ENCODE data around the gene TTLL7.
A peak's percentile ranks its signal among the peaks of the same experiment; 100 is the strongest.
"Not testable (repeated sequence)": the region's sequence is repeated elsewhere in the genome, so short reads cannot be mapped to it uniquely, and the experiment has no call there.

Gene TTLL7

DNA sequence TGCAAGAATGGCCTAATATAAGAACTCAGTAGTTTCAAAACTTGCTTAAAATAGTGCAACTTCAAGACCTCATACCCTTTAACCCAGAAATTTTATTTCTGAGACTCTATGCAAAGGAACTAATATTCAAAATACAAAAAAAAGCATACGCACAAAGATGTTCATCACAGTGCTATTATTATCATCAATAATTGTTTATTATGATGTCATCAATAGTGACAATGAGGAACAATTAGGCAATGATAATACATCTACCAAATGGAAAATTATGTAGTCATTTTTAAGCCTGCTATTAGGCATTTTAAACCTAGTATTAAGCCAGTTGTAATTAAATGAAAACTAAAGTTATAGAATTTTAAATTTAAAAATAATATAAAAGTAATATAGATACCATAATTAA lies 3.3 kb downstream of the TTLL7 start:
- DNase-seq (ENCODE audit: low read depth), result no peak

DNA sequence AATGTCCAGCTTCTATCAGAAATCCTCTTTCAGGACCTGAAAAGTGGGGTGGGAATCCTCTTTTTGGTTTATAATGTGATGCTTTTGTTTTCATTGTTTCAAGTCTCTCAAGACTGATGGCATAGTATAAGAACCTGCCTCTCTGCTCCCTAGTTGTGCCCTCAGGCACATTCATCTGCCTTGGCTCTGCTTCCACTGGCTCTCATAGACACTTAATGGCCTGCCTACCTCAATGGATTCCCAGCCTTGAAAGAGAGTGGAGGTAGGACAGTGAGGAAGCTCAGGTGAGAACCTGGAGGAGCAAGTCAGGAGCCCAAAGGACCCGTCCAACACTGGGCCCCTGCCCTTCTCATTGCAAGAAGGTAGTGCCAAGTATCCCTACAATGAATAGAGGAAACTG lies 4.8 kb downstream of the TTLL7 start:
- DNase-seq (ENCODE audit: low read depth), result no peak

GRCh38 chr1:83990734-83991133 lies 8.2 kb downstream of the TTLL7 start:
- DNase-seq (ENCODE audit: low read depth), result no peak

- DNase-seq (ENCODE audit: low read depth), result no peak
Observed at GRCh38 chr1:83985048-83985447, 13.9 kb downstream of the TTLL7 start.

DNA sequence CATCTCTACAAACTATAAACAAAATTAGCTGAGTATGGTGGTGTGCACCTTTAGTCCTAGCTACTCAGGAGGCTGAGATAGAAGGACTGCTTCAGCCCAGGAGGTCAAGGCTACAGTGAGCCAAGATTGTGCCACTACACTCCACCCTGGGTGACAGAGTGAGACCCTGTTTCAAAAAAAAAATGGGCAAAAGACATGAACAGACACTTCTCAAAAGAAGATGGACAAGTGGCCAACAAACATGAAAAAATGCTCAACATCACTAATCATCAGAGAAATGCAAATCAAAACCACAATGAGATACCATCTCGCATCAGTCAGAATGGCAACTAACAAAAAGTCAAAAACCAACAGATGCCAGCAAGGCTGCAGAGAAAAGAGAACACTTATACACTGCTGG lies 15.0 kb downstream of the TTLL7 start:
- not testable (repeated sequence) for DNase-seq (ENCODE audit: low read depth)

DNA sequence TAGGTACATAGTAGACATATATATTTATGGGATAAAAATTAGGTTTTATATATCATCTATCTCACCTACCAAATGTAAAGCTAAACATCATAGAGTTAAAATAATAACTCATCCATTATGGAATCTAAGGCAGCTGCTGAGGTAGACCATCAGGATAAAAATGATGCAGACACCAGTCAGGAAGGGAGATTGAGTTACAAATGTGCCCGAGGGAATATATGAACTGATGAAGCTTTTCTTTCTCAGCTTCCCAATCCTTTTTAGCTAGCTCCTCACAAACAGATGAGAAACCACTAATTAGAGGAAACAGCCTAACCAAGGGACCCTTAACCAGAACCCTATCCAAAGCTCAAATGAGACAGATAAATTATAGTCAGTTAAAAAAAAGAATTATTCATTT lies 20.9 kb downstream of the TTLL7 start:
- DNase-seq (ENCODE audit: low read depth), result no peak

GRCh38 chr1:83976920-83977319 lies 22.0 kb downstream of the TTLL7 start:
- no peak for DNase-seq (ENCODE audit: low read depth)

- DNase-seq (ENCODE audit: low read depth), result no peak
Observed at GRCh38 chr1:83970802-83971201, 28.1 kb downstream of the TTLL7 start.

- DNase-seq (ENCODE audit: low read depth), result no peak
Observed at GRCh38 chr1:83970114-83970513, 28.8 kb downstream of the TTLL7 start.

- DNase-seq (ENCODE audit: low read depth), result no peak
Observed at GRCh38 chr1:83967336-83967735, 31.6 kb downstream of the TTLL7 start.

DNA sequence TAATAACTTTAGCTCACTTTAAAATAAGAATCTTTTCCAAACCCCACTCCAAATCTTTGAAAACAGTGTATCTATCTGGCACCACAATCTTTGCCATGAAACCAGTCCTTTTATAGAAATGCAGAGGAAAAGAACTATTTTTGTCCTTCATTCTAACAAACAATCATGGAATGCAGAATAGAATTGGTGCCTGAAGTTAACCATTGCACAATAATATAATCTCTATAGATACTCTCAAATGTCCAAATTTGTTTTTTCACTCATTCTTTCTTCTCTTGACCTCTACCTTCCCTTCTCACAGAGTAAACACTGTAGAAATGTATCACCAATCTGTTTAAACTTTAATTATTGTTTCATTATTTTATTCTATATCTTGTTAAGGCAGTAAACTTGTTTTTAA lies 34.8 kb downstream of the TTLL7 start:
- DNase-seq (ENCODE audit: low read depth), result no peak

- DNase-seq (ENCODE audit: low read depth), result no peak
Observed at GRCh38 chr1:83961571-83962295, 37.2 kb downstream of the TTLL7 start.

- DNase-seq (ENCODE audit: low read depth), result no peak
Observed at GRCh38 chr1:83960669-83961277, 38.2 kb downstream of the TTLL7 start.

DNA sequence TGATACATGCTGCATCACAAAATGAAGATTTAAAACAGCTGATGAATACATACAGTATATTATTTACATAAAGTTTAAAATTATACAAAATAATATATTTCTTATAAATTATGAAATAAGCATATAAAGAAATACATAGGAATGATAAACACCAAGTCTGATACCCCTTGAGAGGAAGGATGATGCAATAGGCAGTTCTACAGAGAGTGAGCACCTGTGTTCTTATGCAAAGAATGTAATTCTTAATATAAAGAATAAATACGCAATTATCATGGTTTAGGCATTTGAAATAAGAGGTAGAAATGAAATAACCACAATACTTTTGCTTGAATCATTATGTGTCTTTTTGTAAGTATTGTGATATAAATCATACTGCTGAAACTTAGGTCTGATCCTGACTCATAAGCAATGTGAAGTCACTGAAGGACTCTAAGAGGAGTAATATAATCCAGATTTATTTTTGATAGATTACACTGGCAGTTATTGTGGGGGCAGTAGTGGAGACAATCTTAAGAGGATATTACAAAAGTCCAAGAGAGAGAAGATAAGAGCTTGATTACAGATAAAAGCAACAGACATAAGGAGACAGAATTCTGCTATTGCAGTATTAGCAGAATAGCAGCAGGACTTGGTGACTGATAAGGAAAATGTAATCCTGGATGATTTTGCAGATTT lies 39.0 kb downstream of the TTLL7 start:
- no peak for DNase-seq (ENCODE audit: low read depth)

GRCh38 chr1:83958704-83959103 lies 40.2 kb downstream of the TTLL7 start:
- DNase-seq (ENCODE audit: low read depth), result no peak

DNA sequence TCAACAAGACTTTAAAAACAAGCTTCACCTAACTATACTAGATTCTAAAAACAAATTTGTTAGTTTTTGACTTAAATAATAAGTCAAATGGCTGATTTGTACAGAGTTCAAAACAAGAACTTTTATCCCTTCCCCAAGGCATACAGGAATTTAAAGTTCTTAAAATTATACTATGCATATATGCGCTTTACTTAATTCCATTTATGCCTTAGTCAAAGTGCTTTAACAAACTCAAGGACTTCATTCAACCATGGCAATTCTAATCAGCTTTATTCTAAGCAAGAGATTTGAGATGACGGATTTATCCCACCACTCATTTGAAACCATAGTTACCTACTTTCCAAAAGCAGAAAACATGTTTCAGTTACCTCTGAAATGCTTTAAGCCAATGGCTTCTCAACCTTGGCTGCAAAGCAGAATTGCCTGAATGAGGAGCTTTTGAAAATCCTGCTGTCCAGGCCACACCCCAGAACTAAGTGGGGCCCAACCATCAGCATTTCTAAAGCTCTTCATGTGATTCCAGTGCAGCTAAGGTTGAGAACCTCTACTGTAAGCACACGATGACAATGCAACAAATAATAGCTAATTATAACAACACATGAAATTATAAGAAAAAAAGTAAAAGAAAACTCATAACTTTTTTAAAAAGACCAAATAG lies 44.6 kb downstream of the TTLL7 start:
- no peak for DNase-seq (ENCODE audit: low read depth)

GRCh38 chr1:83950106-83950661 lies 48.7 kb downstream of the TTLL7 start:
- no peak for DNase-seq (ENCODE audit: low read depth)

DNA sequence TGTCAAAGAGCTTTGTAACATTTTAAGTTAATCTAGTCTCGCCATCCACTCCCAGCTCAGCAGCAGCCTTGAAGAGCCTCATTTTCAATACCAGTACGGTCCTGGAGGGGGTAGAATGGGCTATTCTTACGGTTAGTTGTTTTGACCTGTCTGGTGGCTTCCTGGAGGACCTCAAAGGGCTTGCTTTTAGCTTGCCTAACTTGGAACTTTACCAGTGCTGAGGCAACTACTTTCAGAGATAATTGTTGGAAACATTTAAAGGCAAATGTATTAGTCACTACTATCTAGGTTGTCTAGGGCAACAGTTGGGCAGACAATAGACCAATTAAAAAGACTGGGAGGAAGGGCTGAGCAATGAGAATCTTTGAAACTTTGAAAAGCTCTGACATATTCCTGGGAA lies 56.0 kb downstream of the TTLL7 start:
- peak; percentile 3 for DNase-seq (ENCODE audit: low read depth)

DNA sequence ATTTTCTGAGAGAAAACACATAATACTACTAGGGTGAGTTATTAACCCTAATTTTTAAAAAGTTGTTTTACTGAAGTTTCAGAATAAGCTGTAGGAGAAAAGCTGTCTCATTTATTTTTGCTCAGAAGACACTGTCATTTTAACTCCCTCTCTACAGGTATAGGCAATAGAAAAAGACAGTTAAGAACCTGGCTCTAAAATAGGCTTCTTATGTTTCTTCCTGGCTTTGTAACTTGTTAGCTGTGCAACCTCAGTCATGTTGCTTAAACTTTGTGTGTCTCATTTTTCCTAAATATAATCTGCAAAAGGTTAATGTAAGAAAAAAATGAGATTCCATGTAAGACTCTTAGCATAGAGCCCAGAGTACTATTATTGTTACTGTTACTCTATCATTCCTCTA lies 64.4 kb downstream of the TTLL7 start:
- no peak for DNase-seq (ENCODE audit: low read depth)

DNA sequence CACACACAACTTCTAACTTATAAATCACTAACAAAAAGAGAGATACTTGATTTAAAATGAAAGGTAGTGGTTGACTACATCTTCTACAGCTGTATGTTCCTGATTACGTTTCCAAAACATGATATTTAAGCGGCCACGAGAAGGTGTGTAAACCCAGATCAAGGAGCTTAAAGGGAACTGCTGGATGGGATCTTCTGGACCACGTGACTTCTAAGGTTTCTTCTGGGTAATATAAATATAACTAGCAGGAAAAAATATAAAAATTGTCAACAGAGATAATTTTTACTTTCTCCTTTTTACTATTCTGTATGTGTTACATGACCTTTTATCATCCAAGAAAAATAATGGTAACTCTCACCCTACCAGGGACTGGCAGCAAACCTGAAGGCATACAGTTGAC lies 66.2 kb downstream of the TTLL7 start:
- no peak for DNase-seq (ENCODE audit: low read depth)

- DNase-seq (ENCODE audit: low read depth), result no peak
Observed at GRCh38 chr1:83932281-83932680, 66.7 kb downstream of the TTLL7 start.

GRCh38 chr1:83931658-83932253 lies 67.2 kb downstream of the TTLL7 start:
- DNase-seq (ENCODE audit: low read depth), result peak; percentile 21
